Right atrium auricular region (tissue), 2 donors: Measurements from ENCODE around the gene LIPI. TPM values are rescaled to one million over a fixed set of nuclear protein-coding genes. Genes with fewer than 3 reads are reported as not detected.

Source experiments
- DNase-seq: peaks from one replicate; pipeline ENCODE4 v3.0.0-alpha.2; 2019; ENCODE audit warnings: low spot score
- H3K27ac ChIP-seq, 2 donors: fragments of 200-600 bp; sonication (generic); 1 replicate in 1 of 2; 2 replicates in 1 of 2; pipeline ENCODE4 v1.5.1; 2016 to 2019
- H3K27me3 ChIP-seq, 2 donors: fragments of 200-600 bp; sonication (generic); one replicate each; pipeline versions ENCODE4 v1.5.1 to v1.6.0; 2017 to 2019
- H3K36me3 ChIP-seq: fragments of 200-600 bp; sonication (generic); one replicate; pipeline ENCODE4 v1.5.1; 2016
- H3K4me1 ChIP-seq, 2 donors: fragments of 200-600 bp; sonication (generic); one replicate each; pipeline versions ENCODE4 v1.5.1 to v1.6.0; 2017 to 2019
- H3K4me3 ChIP-seq, 2 donors: fragments of 200-600 bp; sonication (generic); 1 replicate in 1 of 2; 2 replicates in 1 of 2; pipeline ENCODE4 v1.5.1; 2017 to 2019; ENCODE audit warnings: mild to moderate bottlenecking in 1 of 2, moderate library complexity in 1 of 2
- H3K9me3 ChIP-seq, 2 donors: fragments of 200-600 bp; sonication (generic); one replicate each; pipeline ENCODE4 v1.5.1; 2019
- total RNA-seq, 2 donors: library from RNA; depleted of rRNA; stranded (reverse); fragments of >200 nt; gene quantifications; one replicate each; pipeline ENCODE4 v1.1.0, GENCODE V29; 2016
- TF ChIP-seq, protein P1 (sequence below), 2 donors: fragments of 200-600 bp; sonication (generic); IDR thresholded peaks; one replicate each; pipeline ENCODE4 v1.5.1; 2019; ENCODE audit warnings: antibody characterized with exemption in 2 of 2

Gene LIPI
- total RNA-seq, 2 donors from 2014 or later = not detected

GRCh38 chr21:14076143-14076806 is 134.5 kb downstream of the LIPI start:
- TF ChIP-seq, protein P1, sequence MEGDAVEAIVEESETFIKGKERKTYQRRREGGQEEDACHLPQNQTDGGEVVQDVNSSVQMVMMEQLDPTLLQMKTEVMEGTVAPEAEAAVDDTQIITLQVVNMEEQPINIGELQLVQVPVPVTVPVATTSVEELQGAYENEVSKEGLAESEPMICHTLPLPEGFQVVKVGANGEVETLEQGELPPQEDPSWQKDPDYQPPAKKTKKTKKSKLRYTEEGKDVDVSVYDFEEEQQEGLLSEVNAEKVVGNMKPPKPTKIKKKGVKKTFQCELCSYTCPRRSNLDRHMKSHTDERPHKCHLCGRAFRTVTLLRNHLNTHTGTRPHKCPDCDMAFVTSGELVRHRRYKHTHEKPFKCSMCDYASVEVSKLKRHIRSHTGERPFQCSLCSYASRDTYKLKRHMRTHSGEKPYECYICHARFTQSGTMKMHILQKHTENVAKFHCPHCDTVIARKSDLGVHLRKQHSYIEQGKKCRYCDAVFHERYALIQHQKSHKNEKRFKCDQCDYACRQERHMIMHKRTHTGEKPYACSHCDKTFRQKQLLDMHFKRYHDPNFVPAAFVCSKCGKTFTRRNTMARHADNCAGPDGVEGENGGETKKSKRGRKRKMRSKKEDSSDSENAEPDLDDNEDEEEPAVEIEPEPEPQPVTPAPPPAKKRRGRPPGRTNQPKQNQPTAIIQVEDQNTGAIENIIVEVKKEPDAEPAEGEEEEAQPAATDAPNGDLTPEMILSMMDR (IDR thresholded peaks at IDR 0.05) = no peak
- no peaks in the 10 kb centered on the region for H3K9me3 ChIP-seq
- no peak overlapping the region for H3K4me3 ChIP-seq
- H3K36me3 ChIP-seq = no peaks in the 10 kb centered on the region
- no peaks in the 10 kb centered on the region for H3K27me3 ChIP-seq
- H3K27ac ChIP-seq = no peak overlapping the region
- no peaks in the 10 kb centered on the region for H3K4me1 ChIP-seq
- DNase-seq = peak; percentile 46

GRCh38 chr21:14075346-14076142 is 135.2 kb downstream of the LIPI start:
- Histone ChIP-seq H3K9me3 (no peaks in the 10 kb centered on the region), H3K36me3 (no peaks in the 10 kb centered on the region), H3K4me1 (no peaks in the 10 kb centered on the region), H3K4me3 (no peak overlapping the region), H3K27ac (no peak overlapping the region), H3K27me3 (no peaks in the 10 kb centered on the region)
- peak; percentile 47 for DNase-seq
- TF ChIP-seq, protein P1 (IDR thresholded peaks at IDR 0.05) = no peak

DNA sequence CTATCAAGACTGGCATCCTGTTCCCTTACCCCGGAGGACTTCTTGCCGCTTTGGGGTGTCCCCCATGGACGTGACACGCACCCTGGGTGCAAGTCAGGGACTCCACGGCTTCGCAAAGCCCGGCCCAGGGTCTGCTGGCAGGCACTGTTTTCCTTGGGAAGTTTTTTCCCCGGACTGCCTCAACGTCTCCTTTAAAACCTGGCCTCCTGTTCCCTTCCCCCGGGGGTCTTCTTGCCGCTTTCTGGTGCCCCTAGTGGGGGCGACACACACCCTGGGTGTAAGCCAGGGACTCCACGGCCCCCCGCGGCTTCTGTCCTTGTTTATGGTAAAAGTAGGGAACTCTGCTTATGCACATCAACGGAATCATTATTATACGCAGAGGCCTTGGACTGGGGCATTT is 136.6 kb downstream of the LIPI start:
- peak; percentile 16 for DNase-seq
- Histone ChIP-seq H3K9me3 (no peaks in the 10 kb centered on the region), H3K36me3 (no peaks in the 10 kb centered on the region), H3K4me1 (no peaks in the 10 kb centered on the region), H3K27me3 (no peaks in the 10 kb centered on the region), H3K4me3 (no peak overlapping the region), H3K27ac (no peak overlapping the region)
- TF ChIP-seq, protein P1 (IDR thresholded peaks at IDR 0.05) = no peak

DNA sequence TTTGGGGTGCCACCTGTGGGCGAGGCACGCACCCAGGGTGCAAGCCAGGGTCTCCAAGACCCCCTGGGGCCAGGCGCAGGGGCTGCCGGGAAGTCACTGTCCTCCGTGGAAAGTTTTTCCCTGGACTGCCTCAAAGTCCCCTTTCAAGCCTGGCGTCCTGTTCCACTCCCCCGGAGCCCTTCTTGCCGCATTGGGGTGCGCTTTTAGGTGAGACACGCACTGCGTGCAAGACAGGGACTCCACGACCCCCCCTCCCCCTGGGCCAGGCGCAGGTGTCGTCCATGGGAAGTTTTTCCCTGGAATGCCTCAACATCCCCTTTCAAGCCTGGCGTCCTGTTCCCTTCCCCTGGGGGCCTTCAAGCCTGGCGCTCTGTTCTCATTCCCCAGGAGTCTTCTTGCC is 137.1 kb downstream of the LIPI start:
- no peak overlapping the region for H3K4me3 ChIP-seq
- TF ChIP-seq, protein P1 (IDR thresholded peaks at IDR 0.05) = no peak
- H3K4me1 ChIP-seq = no peaks in the 10 kb centered on the region
- no peaks in the 10 kb centered on the region for H3K36me3 ChIP-seq
- H3K27ac ChIP-seq = no peak overlapping the region
- no peaks in the 10 kb centered on the region for H3K27me3 ChIP-seq
- peak; percentile 23 for DNase-seq
- H3K9me3 ChIP-seq = no peaks in the 10 kb centered on the region

DNA sequence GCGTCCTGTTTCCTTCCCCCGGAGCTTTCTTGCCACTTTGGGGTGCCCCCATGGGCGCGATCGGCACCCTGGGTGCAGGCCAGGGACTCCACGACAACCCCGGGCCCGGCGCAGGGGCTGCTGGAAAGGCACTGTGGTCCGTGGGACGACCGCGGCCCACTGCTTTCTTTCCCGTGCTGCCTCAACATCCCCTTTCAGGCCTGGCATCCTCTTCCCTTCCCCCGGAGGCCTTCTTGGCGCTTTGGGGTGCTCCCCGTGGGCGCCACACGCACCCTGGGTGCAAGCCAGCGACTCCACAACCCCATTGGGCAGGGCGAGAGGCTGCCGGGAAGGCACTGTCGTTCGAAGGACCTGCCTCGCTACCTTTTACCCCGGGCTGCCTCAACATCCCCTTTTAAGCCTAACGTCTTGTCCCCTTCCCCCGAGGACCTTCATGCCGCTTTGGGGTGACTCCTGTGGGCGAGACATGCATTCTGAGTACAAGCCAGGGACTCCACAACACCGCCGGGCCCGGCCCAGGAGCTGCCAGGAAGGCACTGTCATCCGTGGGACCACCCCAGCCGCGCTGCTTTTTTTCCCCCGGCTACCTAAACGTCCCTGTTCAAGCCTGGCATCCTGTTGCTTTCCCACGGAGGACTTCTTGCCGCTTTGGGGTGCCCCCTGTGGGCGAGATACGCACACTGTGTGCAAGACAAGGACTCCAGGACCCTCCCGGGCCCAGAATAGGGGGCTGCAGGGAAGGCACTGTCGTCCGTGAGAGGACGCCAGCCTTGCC is 137.8 kb downstream of the LIPI start:
- no peaks in the 10 kb centered on the region for H3K9me3 ChIP-seq
- no peaks in the 10 kb centered on the region for H3K27me3 ChIP-seq
- no peaks in the 10 kb centered on the region for H3K4me1 ChIP-seq
- TF ChIP-seq, protein P1 (IDR thresholded peaks at IDR 0.05) = no peak
- H3K36me3 ChIP-seq = no peaks in the 10 kb centered on the region
- no peak overlapping the region for H3K27ac ChIP-seq
- DNase-seq = peak; percentile 32
- no peak overlapping the region for H3K4me3 ChIP-seq
